Panc1 (cell line): Measurements from ENCODE around the gene ABLIM2. TPM values are rescaled to one million over a fixed set of nuclear protein-coding genes. Genes with fewer than 3 reads are reported as not detected.

Experiments
- ATAC-seq: fragments of 200-7000 bp; cut with Tn5 transposase; 2 replicates; pipeline ENCODE4 v1.9.1; 2020; ENCODE audit warnings: mild to moderate bottlenecking, moderate library complexity
- BruUV-seq: library from RNA; stranded (reverse); fragments of 400-500 nt; replicated peaks from 2 replicates; lab custom pipeline; 2021; lab: Mats Ljungman, UMichigan
- CTCF ChIA-PET: fragments of 300-600 bp; sonication (Branson Sonifier 250); formaldehyde crosslinking; loops from one replicate; lab custom pipeline; 2022; ENCODE audit warnings: antibody characterized with exemption; lab: Charles Lee
- POLR2A ChIA-PET: fragments of 300-600 bp; sonication (Branson Sonifier 250); formaldehyde crosslinking; loops from one replicate; lab custom pipeline; 2022; ENCODE audit warnings: antibody characterized with exemption; lab: Charles Lee
- DNase-seq: peaks from one replicate; pipeline ENCODE4 v3.0.0-alpha.2; 2010; ENCODE audit warnings: low read depth, low spot score
- H3K27ac ChIP-seq: 2 replicates; pipeline ENCODE4 v1.5.1; 2011; ENCODE audit warnings: mild to moderate bottlenecking, low read length, inconsistent platforms
- H3K27me3 ChIP-seq: fragments of 200-500 bp; sonication (Bioruptor generic); 2 replicates; pipeline ENCODE4 v1.6.0; 2014; ENCODE audit warnings: low read length, inconsistent platforms; ENCODE audit not compliant: control insufficient read depth, insufficient read depth
- H3K36me3 ChIP-seq: fragments of 200-500 bp; sonication (Bioruptor generic); 2 replicates; pipeline ENCODE4 v1.5.1; 2014; ENCODE audit warnings: inconsistent platforms, mild to moderate bottlenecking, low read length, moderate library complexity; ENCODE audit not compliant: control insufficient read depth, insufficient read depth
- H3K4me1 ChIP-seq: 2 replicates; pipeline ENCODE4 v1.5.1; 2011; ENCODE audit warnings: inconsistent platforms, mild to moderate bottlenecking, low read length, moderate library complexity; ENCODE audit not compliant: control insufficient read depth, insufficient read depth
- H3K4me3 ChIP-seq, 2 experiments: 2 replicates each; pipeline ENCODE4 v1.5.1; 2011 to 2012; ENCODE audit warnings: low read depth in 2 of 2, low read length in 2 of 2, mild to moderate bottlenecking in 2 of 2, inconsistent platforms in 1 of 2, moderate library complexity in 1 of 2
- H3K9me3 ChIP-seq: fragments of 200-500 bp; sonication (Bioruptor generic); 2 replicates; pipeline ENCODE4 v1.5.1; 2014; ENCODE audit warnings: low read depth, mild to moderate bottlenecking, inconsistent platforms, low read length, moderate library complexity; ENCODE audit not compliant: control insufficient read depth, insufficient read depth
- POLR2AphosphoS5 ChIP-seq: IDR thresholded peaks from 2 replicates; pipeline ENCODE4 v1.6.1; 2012; ENCODE audit warnings: mild to moderate bottlenecking, low read depth, low read length, moderate library complexity
- SIN3A ChIP-seq: IDR thresholded peaks from 2 replicates; pipeline ENCODE4 v1.6.1; 2012; ENCODE audit warnings: low read depth, mild to moderate bottlenecking, low read length, moderate library complexity, borderline replicate concordance; ENCODE audit not compliant: insufficient read depth
- TCF7L2 ChIP-seq: IDR thresholded peaks from 2 replicates; pipeline ENCODE4 v1.6.1; 2011; ENCODE audit warnings: mild to moderate bottlenecking, low read depth, low read length, inconsistent platforms
- in situ Hi-C: cut with HindIII; loops from 2 replicates; pipeline ENCODE4 v1.10.0; 2016; ENCODE audit warnings: low sequenced_read_pairs, low pct_unique_long_range_greater_than_20kb
- intact Hi-C: fragments of 100-400 bp; cut with micrococcal nuclease; formaldehyde crosslinking; loops from one replicate; pipeline ENCODE4 v1.10.0; 2022; ENCODE audit not compliant: unreplicated experiment
- total RNA-seq: library from RNA; stranded (reverse); gene quantifications from one replicate; pipeline ENCODE4 v1.2.1, GENCODE V29; 2021; ENCODE audit not compliant: unreplicated experiment
- TF ChIP-seq, protein P1 (sequence below), 2 experiments: IDR thresholded peaks; 2 replicates each; pipeline ENCODE4 v1.6.1; 2011 to 2012; ENCODE audit warnings: low read depth in 2 of 2, control low read depth in 1 of 2, low read length in 1 of 2, mild to moderate bottlenecking in 1 of 2, moderate library complexity in 1 of 2; ENCODE audit not compliant: insufficient read depth in 1 of 2
- TF ChIP-seq, protein P2 (sequence below): fragments of 450-650 bp; IDR thresholded peaks from 2 replicates; pipeline ENCODE4 v1.5.1; 2017; ENCODE audit warnings: mild to moderate bottlenecking

The ABLIM2 gene
- total RNA-seq, 1 experiment from 2014 or later: 0.64 TPM

DNA sequence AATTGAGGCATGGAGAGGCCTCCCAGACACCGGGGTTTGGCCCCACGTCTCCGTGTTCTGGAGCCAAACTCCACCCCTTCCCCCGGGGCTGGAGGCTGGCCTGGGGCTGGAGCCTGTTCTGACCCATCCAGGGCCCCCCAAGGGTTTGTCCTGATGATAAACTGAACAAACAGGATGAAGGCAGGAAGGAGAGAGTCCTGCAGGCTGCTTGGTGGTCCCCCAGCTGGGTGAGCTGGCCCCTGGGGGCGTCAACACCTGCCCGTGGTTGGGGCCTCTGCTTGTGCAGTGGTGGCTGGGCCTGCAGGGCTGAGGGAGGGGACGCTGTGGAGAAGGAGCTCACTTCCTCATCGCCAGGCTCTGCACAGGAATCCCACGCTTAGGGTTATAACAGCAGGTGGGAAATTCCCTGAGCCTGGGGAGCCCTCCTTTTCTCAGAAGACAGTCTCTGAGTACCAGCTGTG is 42.7 kb upstream of the ABLIM2 start:
- intact Hi-C loops: no loop called here
- Histone ChIP-seq H3K4me3 (no peak overlapping the region), H3K4me1 (peaks cover 12% of the 10 kb centered on the region), H3K27ac (no peak overlapping the region), H3K9me3 (no peaks in the 10 kb centered on the region), H3K36me3 (no peaks in the 10 kb centered on the region), H3K27me3 (no peaks in the 10 kb centered on the region)
- CTCF ChIA-PET: no interaction called here
- POLR2A ChIA-PET: no interaction called here
- DNase-seq: no peak
- TF ChIP-seq, protein P1, sequence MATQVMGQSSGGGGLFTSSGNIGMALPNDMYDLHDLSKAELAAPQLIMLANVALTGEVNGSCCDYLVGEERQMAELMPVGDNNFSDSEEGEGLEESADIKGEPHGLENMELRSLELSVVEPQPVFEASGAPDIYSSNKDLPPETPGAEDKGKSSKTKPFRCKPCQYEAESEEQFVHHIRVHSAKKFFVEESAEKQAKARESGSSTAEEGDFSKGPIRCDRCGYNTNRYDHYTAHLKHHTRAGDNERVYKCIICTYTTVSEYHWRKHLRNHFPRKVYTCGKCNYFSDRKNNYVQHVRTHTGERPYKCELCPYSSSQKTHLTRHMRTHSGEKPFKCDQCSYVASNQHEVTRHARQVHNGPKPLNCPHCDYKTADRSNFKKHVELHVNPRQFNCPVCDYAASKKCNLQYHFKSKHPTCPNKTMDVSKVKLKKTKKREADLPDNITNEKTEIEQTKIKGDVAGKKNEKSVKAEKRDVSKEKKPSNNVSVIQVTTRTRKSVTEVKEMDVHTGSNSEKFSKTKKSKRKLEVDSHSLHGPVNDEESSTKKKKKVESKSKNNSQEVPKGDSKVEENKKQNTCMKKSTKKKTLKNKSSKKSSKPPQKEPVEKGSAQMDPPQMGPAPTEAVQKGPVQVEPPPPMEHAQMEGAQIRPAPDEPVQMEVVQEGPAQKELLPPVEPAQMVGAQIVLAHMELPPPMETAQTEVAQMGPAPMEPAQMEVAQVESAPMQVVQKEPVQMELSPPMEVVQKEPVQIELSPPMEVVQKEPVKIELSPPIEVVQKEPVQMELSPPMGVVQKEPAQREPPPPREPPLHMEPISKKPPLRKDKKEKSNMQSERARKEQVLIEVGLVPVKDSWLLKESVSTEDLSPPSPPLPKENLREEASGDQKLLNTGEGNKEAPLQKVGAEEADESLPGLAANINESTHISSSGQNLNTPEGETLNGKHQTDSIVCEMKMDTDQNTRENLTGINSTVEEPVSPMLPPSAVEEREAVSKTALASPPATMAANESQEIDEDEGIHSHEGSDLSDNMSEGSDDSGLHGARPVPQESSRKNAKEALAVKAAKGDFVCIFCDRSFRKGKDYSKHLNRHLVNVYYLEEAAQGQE (IDR thresholded peaks at IDR 0.05; ENCODE audit: insufficient read depth in 1 of 2, low read depth in 2 of 2, low read length in 1 of 2): no peak
- TF ChIP-seq SIN3A (no peak), POLR2AphosphoS5 (no peak), TCF7L2 (no peak)
- no TSS peak for BruUV-seq
- in situ Hi-C loops: no loop called here
- no peak for ATAC-seq

DNA sequence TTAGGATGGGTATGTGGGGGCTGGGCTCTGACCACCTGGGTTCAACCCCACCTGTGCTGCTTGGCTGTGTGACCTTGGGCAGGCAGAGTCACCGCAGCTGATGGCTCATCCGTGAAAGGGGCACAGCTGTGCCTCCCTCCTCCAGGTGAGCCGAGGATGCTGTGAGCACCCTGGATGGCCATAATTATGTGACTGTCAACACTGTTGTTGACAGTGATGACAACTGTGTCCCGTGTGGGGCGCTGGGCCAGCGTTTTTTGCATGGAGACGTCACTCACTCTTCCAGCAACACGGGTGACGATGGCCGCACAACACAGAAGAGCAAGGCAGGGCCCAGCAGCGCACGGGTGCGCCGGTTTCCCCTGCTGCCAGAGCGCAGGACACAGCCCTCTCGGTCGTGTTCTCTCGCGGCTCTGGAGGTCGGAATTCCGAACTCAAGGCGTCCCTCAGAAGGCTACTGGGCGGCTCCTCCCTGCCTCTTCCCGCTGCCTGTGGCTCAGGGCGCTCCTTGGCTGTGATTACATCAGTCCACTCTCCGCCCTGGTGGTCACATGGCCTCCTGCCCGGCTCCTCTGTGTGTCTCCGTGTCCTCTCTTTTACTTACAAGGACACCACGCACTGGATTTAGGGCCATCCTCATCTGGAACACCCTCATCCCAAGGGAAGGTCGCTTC is 41.8 kb upstream of the ABLIM2 start:
- Histone ChIP-seq H3K27ac (no peak overlapping the region), H3K27me3 (no peaks in the 10 kb centered on the region), H3K36me3 (no peaks in the 10 kb centered on the region), H3K9me3 (no peaks in the 10 kb centered on the region), H3K4me1 (peaks cover 12% of the 10 kb centered on the region), H3K4me3 (no peak overlapping the region)
- CTCF ChIA-PET: no interaction called here
- no peak for ATAC-seq
- in situ Hi-C loops: no loop called here
- intact Hi-C loops: no loop called here
- TF ChIP-seq, protein P2, sequence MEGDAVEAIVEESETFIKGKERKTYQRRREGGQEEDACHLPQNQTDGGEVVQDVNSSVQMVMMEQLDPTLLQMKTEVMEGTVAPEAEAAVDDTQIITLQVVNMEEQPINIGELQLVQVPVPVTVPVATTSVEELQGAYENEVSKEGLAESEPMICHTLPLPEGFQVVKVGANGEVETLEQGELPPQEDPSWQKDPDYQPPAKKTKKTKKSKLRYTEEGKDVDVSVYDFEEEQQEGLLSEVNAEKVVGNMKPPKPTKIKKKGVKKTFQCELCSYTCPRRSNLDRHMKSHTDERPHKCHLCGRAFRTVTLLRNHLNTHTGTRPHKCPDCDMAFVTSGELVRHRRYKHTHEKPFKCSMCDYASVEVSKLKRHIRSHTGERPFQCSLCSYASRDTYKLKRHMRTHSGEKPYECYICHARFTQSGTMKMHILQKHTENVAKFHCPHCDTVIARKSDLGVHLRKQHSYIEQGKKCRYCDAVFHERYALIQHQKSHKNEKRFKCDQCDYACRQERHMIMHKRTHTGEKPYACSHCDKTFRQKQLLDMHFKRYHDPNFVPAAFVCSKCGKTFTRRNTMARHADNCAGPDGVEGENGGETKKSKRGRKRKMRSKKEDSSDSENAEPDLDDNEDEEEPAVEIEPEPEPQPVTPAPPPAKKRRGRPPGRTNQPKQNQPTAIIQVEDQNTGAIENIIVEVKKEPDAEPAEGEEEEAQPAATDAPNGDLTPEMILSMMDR: no peak
- TF ChIP-seq, protein P1 (IDR thresholded peaks at IDR 0.05; ENCODE audit: insufficient read depth in 1 of 2, low read depth in 2 of 2, low read length in 1 of 2): no peak
- TF ChIP-seq POLR2AphosphoS5 (no peak), SIN3A (no peak), TCF7L2 (no peak)
- POLR2A ChIA-PET: no interaction called here
- no peak for DNase-seq
- BruUV-seq: no TSS peak
